Umbilical cord (tissue), 2 donors: ENCODE data around the gene SDHAF3. TPM values are rescaled to one million over a fixed set of nuclear protein-coding genes. Genes with fewer than 3 reads are reported as not detected.

Source experiments
- DNase-seq: peaks from one replicate; pipeline ENCODE4 v3.0.0-alpha.2; 2015; ENCODE audit warnings: low spot score
- total RNA-seq: library from RNA; depleted of rRNA; stranded (reverse); fragments of >200 nt; gene quantifications from one replicate; pipeline ENCODE4 v1.2.3, GENCODE V29; 2014; ENCODE audit warnings: low replicate concordance; ENCODE audit not compliant: insufficient read depth

The SDHAF3 gene
- total RNA-seq, 1 donor from 2014 or later = 25.0 TPM

DNA sequence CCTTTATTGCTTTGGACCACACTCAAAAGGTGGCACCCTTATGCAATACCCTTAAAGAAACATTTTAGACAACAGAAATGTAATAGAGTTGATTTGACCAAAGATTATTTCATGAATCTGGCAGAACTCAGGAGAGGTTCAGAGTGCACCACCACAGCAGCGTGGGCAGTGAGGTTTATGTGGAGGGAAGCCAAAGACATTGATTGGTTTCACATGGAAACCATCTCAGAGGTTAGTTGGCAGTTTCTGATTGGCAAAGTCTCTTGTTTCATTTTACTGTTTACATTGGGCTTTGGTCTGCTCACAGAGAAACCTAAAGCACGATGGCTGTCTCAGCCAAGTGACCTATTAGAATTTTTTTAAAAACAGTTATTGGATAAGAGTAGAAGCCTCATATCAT is 101.3 kb downstream of the SDHAF3 start:
- no peak for DNase-seq

DNA sequence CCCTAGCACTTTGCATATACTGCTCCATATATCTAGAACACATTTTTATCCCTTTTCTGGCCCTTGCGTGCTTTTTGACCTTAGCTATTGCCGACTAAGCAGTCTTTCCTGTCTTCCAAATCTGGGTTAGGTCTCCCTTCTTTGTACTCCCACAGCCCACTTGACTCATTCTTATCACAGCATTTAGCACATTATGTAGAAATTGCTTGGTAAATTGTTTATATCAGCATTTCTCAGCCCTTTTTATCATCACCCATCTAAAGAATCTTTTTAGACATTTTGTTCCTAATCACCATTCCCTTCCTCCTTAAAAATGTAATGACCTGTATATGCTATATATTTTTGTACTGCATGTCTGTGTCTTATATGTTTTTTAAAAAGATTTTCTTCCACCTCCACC is 101.7 kb downstream of the SDHAF3 start:
- no peak for DNase-seq

DNA sequence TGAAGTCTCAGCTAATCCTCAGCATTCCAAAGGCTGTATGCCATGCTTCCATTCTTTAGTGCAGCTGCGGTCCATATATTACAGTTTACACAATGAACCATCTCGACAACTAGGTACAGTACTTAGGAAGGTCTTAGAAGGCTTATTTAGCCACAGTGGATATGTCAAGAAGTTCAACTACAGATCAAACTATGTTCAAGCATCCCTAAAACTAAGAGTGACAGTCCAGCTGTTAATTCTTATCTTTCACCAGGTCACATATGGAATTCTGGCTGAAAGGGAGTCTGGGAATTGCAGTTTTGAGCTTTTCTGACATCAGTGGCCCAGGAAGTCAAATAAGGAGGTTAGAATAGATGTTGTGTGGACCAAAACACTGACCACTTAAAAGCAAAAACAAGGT is 106.8 kb downstream of the SDHAF3 start:
- DNase-seq = no peak

DNA sequence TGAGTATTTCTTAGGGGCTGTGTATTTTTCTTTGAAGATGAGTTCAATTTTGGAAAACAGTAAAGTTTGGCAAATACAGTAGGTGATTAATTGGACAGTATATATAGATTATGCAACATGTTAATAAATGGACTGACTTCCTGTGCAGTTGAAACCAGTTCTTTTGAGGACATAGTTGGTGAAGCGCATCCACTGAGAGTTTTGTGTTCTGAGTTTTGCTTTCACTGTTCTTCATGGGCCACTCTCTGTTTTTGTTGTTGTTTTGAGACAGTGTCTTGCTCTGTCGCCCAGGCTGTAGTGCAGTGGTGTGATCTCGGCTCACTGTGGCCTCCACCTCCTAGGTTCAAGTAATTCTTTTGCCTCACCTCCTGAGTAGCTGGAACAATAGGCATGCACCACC is 109.0 kb downstream of the SDHAF3 start:
- DNase-seq = no peak

Other genes with a start within 250 kb of the SDHAF3 start
- 2.4 TPM for gene DLX6, start 112.1 kb upstream of the SDHAF3 start, total RNA-seq
- not detected for gene DLX5, start 92.9 kb upstream of the SDHAF3 start, total RNA-seq